Mesenchymal stem cell (in vitro differentiated cells and primary cell): Measurements from ENCODE around the gene POU6F2.

Experiments
- DNase-seq: peaks from one replicate; pipeline ENCODE4 v3.0.0-alpha.2; 2013
- H2AFZ ChIP-seq: one replicate; pipeline ENCODE4 v1.6.1; 2013; ENCODE audit warnings: low read depth, mild to moderate bottlenecking, control low read depth, inconsistent platforms, low read length, moderate library complexity
- H2AK5ac ChIP-seq: 2 replicates; pipeline ENCODE4 v1.6.1; 2013; ENCODE audit warnings: low read length, moderate library complexity, mild to moderate bottlenecking, inconsistent platforms; ENCODE audit not compliant: severe bottlenecking
- H2BK120ac ChIP-seq: one replicate; pipeline ENCODE4 v1.6.1; 2013; ENCODE audit warnings: low read depth, mild to moderate bottlenecking, inconsistent platforms, low read length, moderate library complexity
- H2BK12ac ChIP-seq, 2 experiments: one replicate each; pipeline ENCODE4 v1.6.1; 2013; ENCODE audit warnings: inconsistent platforms in 2 of 2, low read length in 2 of 2, mild to moderate bottlenecking in 2 of 2, moderate library complexity in 2 of 2, control low read depth in 1 of 2
- H2BK15ac ChIP-seq: one replicate; pipeline ENCODE4 v1.6.1; 2013; ENCODE audit warnings: mild to moderate bottlenecking, low read depth, inconsistent platforms; ENCODE audit not compliant: poor library complexity, severe bottlenecking
- H2BK5ac ChIP-seq: 2 replicates; pipeline ENCODE4 v1.6.1; 2013; ENCODE audit warnings: low read depth, mild to moderate bottlenecking, low read length, control low read depth, inconsistent platforms; ENCODE audit not compliant: poor library complexity, severe bottlenecking
- H3K14ac ChIP-seq, 2 experiments: one replicate each; pipeline ENCODE4 v1.6.1; 2013; ENCODE audit warnings: inconsistent platforms in 2 of 2, low read length in 2 of 2, control low read depth in 1 of 2, mild to moderate bottlenecking in 1 of 2, moderate library complexity in 1 of 2
- H3K18ac ChIP-seq, 2 experiments: one replicate each; pipeline ENCODE4 v1.6.1; 2013; ENCODE audit warnings: inconsistent platforms in 2 of 2, low read length in 2 of 2, control low read depth in 1 of 2, low read depth in 1 of 2, mild to moderate bottlenecking in 1 of 2
- H3K23ac ChIP-seq, 2 experiments: one replicate each; pipeline ENCODE4 v1.6.1; 2013; ENCODE audit warnings: inconsistent platforms in 2 of 2, low read length in 2 of 2, mild to moderate bottlenecking in 2 of 2, moderate library complexity in 2 of 2, control low read depth in 1 of 2
- H3K27ac ChIP-seq: 2 replicates; pipeline ENCODE4 v1.5.1; 2013; ENCODE audit warnings: mild to moderate bottlenecking, moderate library complexity, low read length, control low read depth, inconsistent platforms; ENCODE audit not compliant: poor library complexity, severe bottlenecking
- H3K27me3 ChIP-seq, 2 experiments: 2 replicates each; pipeline versions ENCODE4 v1.6.1 to v1.7.0; 2013; ENCODE audit warnings: low read length in 2 of 2, mild to moderate bottlenecking in 2 of 2, moderate library complexity in 2 of 2, control low read depth in 1 of 2, inconsistent platforms in 1 of 2; ENCODE audit not compliant: control insufficient read depth in 1 of 2, insufficient read depth in 1 of 2
- H3K36me3 ChIP-seq, 2 experiments: 2 replicates each; pipeline versions ENCODE4 v1.6.1 to v1.7.0; 2013; ENCODE audit warnings: low read length in 2 of 2, control low read depth in 1 of 2, inconsistent platforms in 1 of 2, low read depth in 1 of 2, mild to moderate bottlenecking in 1 of 2; ENCODE audit not compliant: insufficient read depth in 2 of 2, control insufficient read depth in 1 of 2
- H3K4ac ChIP-seq, 2 experiments: one replicate each; pipeline ENCODE4 v1.6.1; 2013; ENCODE audit warnings: inconsistent platforms in 2 of 2, low read length in 2 of 2, mild to moderate bottlenecking in 2 of 2, moderate library complexity in 2 of 2, control low read depth in 1 of 2, low read depth in 1 of 2
- H3K4me1 ChIP-seq: 2 replicates; pipeline ENCODE4 v1.6.1; 2013; ENCODE audit warnings: low read depth, low read length, control low read depth; ENCODE audit not compliant: control insufficient read depth, insufficient read depth
- H3K4me2 ChIP-seq: 2 replicates; pipeline ENCODE4 v1.6.1; 2013; ENCODE audit warnings: low read length, mild to moderate bottlenecking, inconsistent platforms; ENCODE audit not compliant: poor library complexity, severe bottlenecking
- H3K4me3 ChIP-seq, 2 experiments: 2 replicates each; pipeline versions ENCODE4 v1.5.1 to v1.7.0; 2013; ENCODE audit warnings: low read length in 2 of 2, mild to moderate bottlenecking in 2 of 2, control low read depth in 1 of 2, low read depth in 1 of 2; ENCODE audit not compliant: insufficient read depth in 1 of 2
- H3K79me1 ChIP-seq: replicated peaks from 2 replicates; pipeline ENCODE4 v1.6.1; 2013; ENCODE audit warnings: mild to moderate bottlenecking, control low read depth, low read length, inconsistent platforms; ENCODE audit not compliant: poor library complexity, severe bottlenecking
- H3K9ac ChIP-seq: 2 replicates; pipeline ENCODE4 v1.7.0; 2013; ENCODE audit warnings: mild to moderate bottlenecking, low read length, moderate library complexity
- H3K9me3 ChIP-seq: 2 replicates; pipeline ENCODE4 v1.7.0; 2013; ENCODE audit warnings: mild to moderate bottlenecking, low read length; ENCODE audit not compliant: control insufficient read depth
- H4K8ac ChIP-seq: one replicate; pipeline ENCODE4 v1.6.1; 2013; ENCODE audit warnings: inconsistent platforms, mild to moderate bottlenecking, low read length, moderate library complexity
- H4K91ac ChIP-seq: one replicate; pipeline ENCODE4 v1.6.1; 2013; ENCODE audit warnings: mild to moderate bottlenecking, low read length, inconsistent platforms
- WGBS: methylation state at CpG from one replicate; pipeline ENCODE4 v1.1.7; 2013; ENCODE audit warnings: mixed read lengths; 5-methylcytosine and 5-hydroxymethylcytosine counted together

The POU6F2 gene

GRCh38 chr7:39186131-39186530 is 208.4 kb downstream of the POU6F2 start:
- no peak for DNase-seq
- Histone ChIP-seq H4K91ac (no peak overlapping the region), H2BK120ac (no peak overlapping the region), H3K9me3 (no peaks in the 10 kb centered on the region), H2AFZ (no peak overlapping the region), H3K9ac (no peak overlapping the region), H2BK15ac (no peak overlapping the region), H2BK5ac (no peak overlapping the region), H3K4ac (no peak overlapping the region), H3K79me1 (no peaks in the 10 kb centered on the region), H3K4me3 (no peak overlapping the region), H3K14ac (no peak overlapping the region), H3K27ac (no peak overlapping the region), H2AK5ac (no peak overlapping the region), H3K4me1 (no peaks in the 10 kb centered on the region), H3K23ac (no peak overlapping the region), H4K8ac (no peak overlapping the region), H3K27me3 (no peaks in the 10 kb centered on the region), H3K18ac (no peak overlapping the region), H2BK12ac (no peak overlapping the region), H3K36me3 (no peaks in the 10 kb centered on the region), H3K4me2 (no peak overlapping the region)
- 60% methylated on average over 2 of the region's 2 CpGs for WGBS

- H2BK15ac ChIP-seq, result no peak overlapping the region
- H4K8ac ChIP-seq, result no peak overlapping the region
- H3K4me1 ChIP-seq, result no peaks in the 10 kb centered on the region
- H3K14ac ChIP-seq, result no peak overlapping the region
- no peak overlapping the region for H2BK12ac ChIP-seq
- H3K9me3 ChIP-seq, result no peaks in the 10 kb centered on the region
- H3K9ac ChIP-seq, result no peak overlapping the region
- no peak overlapping the region for H2AFZ ChIP-seq
- DNase-seq, result no peak
- no peak overlapping the region for H2AK5ac ChIP-seq
- H3K27ac ChIP-seq, result no peak overlapping the region
- H2BK5ac ChIP-seq, result no peak overlapping the region
- H4K91ac ChIP-seq, result no peak overlapping the region
- H3K4me3 ChIP-seq, result no peak overlapping the region
- no peak overlapping the region for H3K18ac ChIP-seq
- H3K4ac ChIP-seq, result no peak overlapping the region
- no peak overlapping the region for H2BK120ac ChIP-seq
- H3K23ac ChIP-seq, result no peak overlapping the region
- WGBS, result 58% methylated on average over 3 of the region's 4 CpGs
- no peak overlapping the region for H3K4me2 ChIP-seq
- no peaks in the 10 kb centered on the region for H3K27me3 ChIP-seq
- H3K79me1 ChIP-seq, result no peaks in the 10 kb centered on the region
- H3K36me3 ChIP-seq, result no peaks in the 10 kb centered on the region
These were observed 209.0 kb downstream of the POU6F2 start for GRCh38 chr7:39186671-39187070.

- no peaks in the 10 kb centered on the region for H3K36me3 ChIP-seq
- H2BK5ac ChIP-seq, result no peak overlapping the region
- H2BK120ac ChIP-seq, result no peak overlapping the region
- no peak for DNase-seq
- H2AK5ac ChIP-seq, result no peak overlapping the region
- H4K91ac ChIP-seq, result no peak overlapping the region
- H3K18ac ChIP-seq, result no peak overlapping the region
- H3K27ac ChIP-seq, result no peak overlapping the region
- H3K27me3 ChIP-seq, result no peaks in the 10 kb centered on the region
- H4K8ac ChIP-seq, result no peak overlapping the region
- no peak overlapping the region for H3K9ac ChIP-seq
- H3K4ac ChIP-seq, result no peak overlapping the region
- H3K4me3 ChIP-seq, result no peak overlapping the region
- no peak overlapping the region for H3K14ac ChIP-seq
- no peaks in the 10 kb centered on the region for H3K4me1 ChIP-seq
- no peak overlapping the region for H2AFZ ChIP-seq
- no peak overlapping the region for H3K23ac ChIP-seq
- H3K79me1 ChIP-seq, result no peaks in the 10 kb centered on the region
- no peak overlapping the region for H2BK12ac ChIP-seq
- no peak overlapping the region for H3K4me2 ChIP-seq
- WGBS, result 64% methylated on average over 3 of the region's 4 CpGs
- H3K9me3 ChIP-seq, result no peaks in the 10 kb centered on the region
- no peak overlapping the region for H2BK15ac ChIP-seq
These were observed 209.4 kb downstream of the POU6F2 start for GRCh38 chr7:39187130-39187529.

GRCh38 chr7:39192476-39192875 is 214.8 kb downstream of the POU6F2 start:
- no peak overlapping the region for H3K23ac ChIP-seq

More at GRCh38 chr7:39192476-39192875, 214.8 kb downstream of the POU6F2 start:
- Histone ChIP-seq H3K4me1 (no peaks in the 10 kb centered on the region), H3K4me2 (no peak overlapping the region), H2BK15ac (no peak overlapping the region), H3K4me3 (no peak overlapping the region), H2BK5ac (no peak overlapping the region), H2AK5ac (no peak overlapping the region), H3K36me3 (no peaks in the 10 kb centered on the region), H3K27ac (no peak overlapping the region), H2BK12ac (no peak overlapping the region), H2BK120ac (no peak overlapping the region), H3K18ac (no peak overlapping the region), H2AFZ (no peak overlapping the region), H4K91ac (no peak overlapping the region), H3K79me1 (no peaks in the 10 kb centered on the region), H3K9ac (no peak overlapping the region), H3K4ac (no peak overlapping the region), H3K27me3 (no peaks in the 10 kb centered on the region), H3K9me3 (no peaks in the 10 kb centered on the region), H3K14ac (no peak overlapping the region), H4K8ac (no peak overlapping the region)
- DNase-seq, result no peak
- WGBS, result 67% methylated on average over 1 of the region's 1 CpG
